Gastrocnemius medialis (tissue), 4 donors: Measurements from ENCODE around the gene RABAC1.

ENCODE experiments used
- CTCF ChIP-seq, 5 experiments: fragments of 450-650 bp in 3 of 5; fragments of 200-600 bp in 2 of 5; sonication (generic) in 2 of 5; IDR thresholded peaks in 4 of 5; conservative IDR thresholded peaks in 1 of 5; 1 replicate in 4 of 5; 2 replicates in 1 of 5; pipeline ENCODE4 v1.5.1; 2016 to 2019; ENCODE audit warnings: antibody characterized with exemption in 5 of 5, mild to moderate bottlenecking in 3 of 5, moderate library complexity in 3 of 5
- POLR2A ChIP-seq, 2 donors: fragments of 450-650 bp; IDR thresholded peaks; one replicate each; pipeline ENCODE4 v1.6.1; 2017; ENCODE audit warnings: antibody characterized with exemption in 2 of 2, mild to moderate bottlenecking in 2 of 2, moderate library complexity in 2 of 2

GRCh38 chr19:41945135-41945766, 13.9 kb downstream of the RABAC1 start:
- TF ChIP-seq POLR2A (IDR thresholded peaks at IDR 0.05) (no peak), CTCF (IDR thresholded peaks at IDR 0.05 in 4 of 5, conservative IDR thresholded peaks at IDR 0.05 in 1 of 5) (no peak)
